Measurements from ENCODE around the gene OR1E1.
"Not testable (repeated sequence)": the region's sequence is repeated elsewhere in the genome, so short reads cannot be mapped to it uniquely, and the experiment has no call there.

OR1E1 gene, protein sequence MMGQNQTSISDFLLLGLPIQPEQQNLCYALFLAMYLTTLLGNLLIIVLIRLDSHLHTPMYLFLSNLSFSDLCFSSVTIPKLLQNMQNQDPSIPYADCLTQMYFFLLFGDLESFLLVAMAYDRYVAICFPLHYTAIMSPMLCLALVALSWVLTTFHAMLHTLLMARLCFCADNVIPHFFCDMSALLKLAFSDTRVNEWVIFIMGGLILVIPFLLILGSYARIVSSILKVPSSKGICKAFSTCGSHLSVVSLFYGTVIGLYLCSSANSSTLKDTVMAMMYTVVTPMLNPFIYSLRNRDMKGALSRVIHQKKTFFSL

DNA sequence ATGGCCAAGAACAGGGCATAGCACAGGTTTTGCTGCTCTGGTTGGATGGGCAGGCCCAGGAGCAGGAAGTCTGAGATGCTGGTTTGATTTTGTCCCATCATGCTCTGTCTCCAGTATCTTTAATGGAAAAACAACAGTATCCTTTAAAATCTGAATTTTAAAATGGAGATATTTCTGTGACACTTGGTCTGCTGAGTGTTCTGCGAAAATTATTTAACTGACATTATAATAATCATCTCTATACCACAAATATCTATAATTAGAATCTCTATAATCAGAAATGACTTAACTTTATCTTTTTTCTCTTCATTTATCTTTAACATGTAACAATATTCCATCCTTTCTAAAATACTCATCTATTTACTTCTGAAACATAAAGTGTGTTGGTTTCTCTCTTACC, at the start of gene OR1E1:
Gene OR1E1 (minus strand): TSS at position 101 of the 400 bp plus-strand sequence. CDS start 0 bp downstream, at position 101.
- DNase-seq: no peak

DNA sequence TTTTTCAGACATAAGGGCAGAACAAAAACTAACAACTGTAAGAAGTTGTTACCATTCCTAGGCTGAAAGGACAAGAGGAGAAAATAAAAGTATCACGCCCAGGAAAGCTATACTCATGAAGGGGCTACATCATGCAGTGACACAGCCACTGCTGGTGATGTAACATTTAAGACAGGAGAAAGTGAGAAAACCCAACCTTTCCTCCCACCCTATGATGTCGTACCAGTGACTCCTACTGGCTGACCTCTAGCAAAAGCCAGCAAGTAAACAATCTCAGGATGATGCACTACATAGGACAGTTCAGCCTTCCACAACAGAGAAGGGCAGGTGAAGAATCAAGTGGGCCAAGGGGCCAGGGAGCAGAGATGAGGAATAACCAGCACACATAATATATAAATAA, 49.4 kb upstream of the OR1E1 start:
- peak in 1 of 56 donors; percentile 1 for DNase-seq

DNA sequence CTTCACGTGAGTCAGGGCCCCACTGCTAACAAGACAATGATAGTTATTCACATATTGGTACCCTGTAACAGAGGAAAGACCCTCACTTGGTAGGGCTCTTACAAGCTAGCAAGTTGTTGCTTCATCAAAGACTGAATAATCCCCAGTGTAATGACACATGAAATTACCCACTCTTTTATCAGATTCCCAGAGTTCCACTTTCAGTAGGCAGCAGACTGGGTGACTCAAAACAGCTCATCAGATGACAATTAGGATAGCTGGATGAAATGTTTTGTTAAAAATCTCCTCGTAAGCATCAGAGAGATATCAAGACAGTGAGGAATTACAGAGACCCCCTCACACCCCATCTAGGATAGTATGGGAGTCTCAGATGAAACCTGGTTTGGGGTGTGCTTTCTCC, 42.2 kb upstream of the OR1E1 start:
- DNase-seq: no peak

DNA sequence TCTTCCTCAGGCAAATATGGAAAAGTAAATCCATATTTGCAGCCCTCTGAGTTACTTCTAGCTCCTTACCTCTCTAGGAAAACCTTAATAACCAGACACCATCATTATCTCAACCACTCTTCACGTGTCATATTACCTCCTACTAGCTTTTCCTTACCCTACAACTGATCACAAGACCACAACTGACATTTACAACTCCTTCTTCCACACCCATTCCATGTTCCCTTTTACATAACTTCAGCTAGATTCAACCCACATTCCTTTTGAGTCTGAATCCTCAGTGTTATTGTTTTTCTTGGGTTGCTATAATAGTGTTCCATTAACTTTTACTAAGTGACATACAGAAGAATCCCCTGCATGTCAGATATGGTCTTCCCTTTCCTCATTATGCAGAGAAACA, 40.2 kb upstream of the OR1E1 start:
- no peak for DNase-seq

DNA sequence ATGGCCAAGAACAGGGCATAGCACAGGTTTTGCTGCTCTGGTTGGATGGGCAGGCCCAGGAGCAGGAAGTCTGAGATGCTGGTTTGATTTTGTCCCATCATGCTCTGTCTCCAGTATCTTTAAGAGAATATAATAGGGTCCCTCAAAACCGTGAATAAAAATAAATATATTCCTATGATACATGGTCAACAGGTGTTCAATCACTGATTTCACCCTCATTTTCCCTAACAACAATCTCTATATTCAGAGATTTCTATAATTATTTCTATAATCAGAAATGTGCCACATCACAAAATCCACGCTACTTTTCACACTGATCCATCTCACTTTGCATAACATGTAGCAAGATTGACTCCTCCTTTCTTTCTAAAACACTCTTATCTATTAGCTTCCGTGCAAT, 35.5 kb upstream of the OR1E1 start, which contains the start of gene OR1E2:
Gene OR1E2 (minus strand): TSS at position 101 of the 400 bp plus-strand sequence. CDS start 0 bp downstream, at position 101.
- no peak for DNase-seq

DNA sequence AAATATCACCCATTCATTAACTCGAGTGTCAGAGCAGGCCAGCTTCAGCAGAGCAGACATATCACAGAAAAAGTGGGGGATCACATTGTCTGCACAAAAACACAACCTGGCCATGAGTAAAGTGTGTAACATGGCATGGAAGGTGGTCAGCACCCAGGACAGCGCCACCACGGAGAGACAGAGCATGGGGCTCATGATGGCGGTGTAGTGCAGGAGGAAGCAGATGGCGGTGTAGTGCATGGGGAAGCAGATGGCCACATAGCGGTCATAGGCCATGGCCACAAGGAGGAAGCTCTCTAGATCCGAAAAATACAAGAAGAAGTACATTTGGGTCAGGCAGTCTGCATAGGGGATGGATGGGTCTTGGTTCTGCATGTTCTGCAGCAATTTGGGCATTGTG, 35.0 kb upstream of the OR1E1 start:
- peak in 5 of 56 donors; percentile 1 to 22 (median 6) for DNase-seq

DNA sequence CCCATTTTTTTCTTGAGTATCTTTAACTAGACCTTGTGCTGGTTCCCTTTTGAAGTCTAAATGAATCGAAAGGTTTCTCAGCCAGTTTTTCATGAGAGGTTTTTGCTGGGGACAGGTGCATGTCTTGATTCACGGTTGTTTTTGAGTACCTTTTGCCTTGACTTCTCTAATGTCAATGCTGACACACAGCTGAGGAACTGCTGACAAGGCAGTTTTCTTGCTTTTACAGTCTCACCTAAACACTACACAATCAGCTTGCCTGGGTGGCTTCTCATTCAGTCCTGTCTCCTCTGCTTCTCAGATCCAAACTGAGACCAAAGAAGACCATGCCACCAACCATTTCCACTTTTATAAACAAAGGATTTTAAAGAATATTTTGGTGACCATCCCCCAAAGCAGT, 20.0 kb upstream of the OR1E1 start:
- DNase-seq: no peak

DNA sequence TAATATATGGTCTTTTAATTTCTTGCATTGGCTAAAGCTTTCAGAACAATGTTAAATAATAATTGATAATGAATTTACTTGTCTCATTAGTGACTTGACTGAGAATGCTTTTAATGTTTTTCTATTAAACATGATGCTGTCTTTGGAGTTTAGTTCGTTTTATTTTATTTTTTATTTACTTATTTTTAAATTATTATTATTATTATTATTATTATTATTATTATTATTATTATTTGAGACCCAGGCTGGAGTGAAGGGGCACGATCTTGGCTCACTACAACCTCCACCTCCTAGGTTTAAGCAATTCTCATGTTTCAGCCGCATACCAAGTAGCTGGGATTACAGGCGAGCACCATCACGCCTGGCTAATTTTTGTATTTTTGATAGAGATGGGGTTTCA, 17.4 kb upstream of the OR1E1 start:
- no peak for DNase-seq

DNA sequence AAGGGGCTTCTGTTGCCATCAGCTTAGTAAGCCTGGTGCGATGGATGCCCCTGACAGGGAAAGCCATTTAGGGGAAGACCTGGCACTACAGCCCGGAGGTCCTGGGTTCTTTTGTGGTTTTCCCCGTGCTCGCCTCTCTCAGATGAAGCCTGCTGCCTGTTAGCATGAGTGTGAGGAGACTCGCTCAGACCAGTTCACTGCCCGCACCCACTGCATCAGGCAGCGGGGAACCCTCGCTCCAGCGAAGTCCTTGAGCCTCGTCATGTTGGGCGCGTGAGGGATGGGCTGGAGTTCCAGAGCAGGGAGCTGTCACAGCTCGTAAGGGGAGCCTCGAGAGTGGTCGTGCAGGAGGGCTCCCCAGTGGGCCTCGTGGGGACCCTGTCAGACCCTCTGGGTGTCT, 14.0 kb upstream of the OR1E1 start:
- DNase-seq: not testable (repeated sequence)

DNA sequence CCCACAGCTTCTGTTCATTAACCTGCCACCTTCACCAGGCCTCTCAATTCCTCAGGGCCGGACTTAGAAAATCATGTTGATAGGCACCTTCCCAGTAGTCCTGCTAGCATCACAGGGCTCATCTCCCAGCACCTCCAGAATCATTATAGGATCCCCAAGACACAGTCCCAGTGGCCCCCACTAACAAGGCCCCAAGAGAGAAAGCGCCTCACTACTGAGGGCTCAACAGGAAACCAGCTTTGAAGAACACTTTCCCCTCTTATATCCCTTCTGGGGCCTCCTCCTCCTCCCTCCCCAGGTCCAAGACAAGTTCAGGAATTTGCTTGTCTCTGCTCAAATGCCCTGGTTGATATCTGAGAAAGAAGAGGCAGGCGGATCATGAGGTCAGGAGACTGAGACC, 12.9 kb upstream of the OR1E1 start, which contains the start of gene OR3A3:
Gene OR3A3 (plus strand): TSS at position 301 of the 400 bp plus-strand sequence.
- DNase-seq: no peak

DNA sequence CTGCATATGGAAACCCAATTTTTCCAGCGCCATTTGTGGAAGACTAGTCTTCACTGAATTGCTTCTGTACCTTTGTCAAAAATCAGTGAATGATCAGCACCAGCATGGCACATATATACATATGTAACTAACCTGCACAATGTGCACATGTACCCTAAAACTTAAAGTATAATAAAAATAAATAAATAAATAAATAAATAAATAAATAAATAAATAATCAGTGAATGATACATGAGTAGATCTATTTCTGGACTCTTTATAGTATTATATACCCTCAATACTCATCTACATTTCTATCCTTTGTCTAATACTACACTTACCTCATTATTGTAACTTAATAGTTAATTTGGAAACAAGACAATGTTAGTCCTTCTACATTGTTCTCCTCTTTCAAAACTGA, 5.6 kb upstream of the OR1E1 start:
- DNase-seq: not testable (repeated sequence)

DNA sequence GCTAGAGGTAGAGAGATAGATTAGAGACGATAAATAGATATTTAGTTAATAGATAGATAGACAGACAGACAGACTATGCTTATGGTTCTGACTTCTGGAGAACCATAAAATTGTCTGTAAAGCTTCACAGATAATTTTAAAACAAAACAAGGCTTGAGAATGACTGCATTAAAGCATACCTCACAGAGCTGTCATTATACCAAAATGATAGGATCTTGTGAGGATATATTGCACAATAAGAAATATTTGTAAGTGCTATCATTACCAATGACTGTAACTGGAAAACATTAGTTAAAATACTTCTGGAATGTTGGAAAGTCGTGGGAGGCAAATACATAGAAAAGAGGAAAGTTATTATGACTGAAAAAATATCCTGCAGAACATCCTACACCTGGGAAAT, 3.6 kb upstream of the OR1E1 start:
- DNase-seq: no peak

DNA sequence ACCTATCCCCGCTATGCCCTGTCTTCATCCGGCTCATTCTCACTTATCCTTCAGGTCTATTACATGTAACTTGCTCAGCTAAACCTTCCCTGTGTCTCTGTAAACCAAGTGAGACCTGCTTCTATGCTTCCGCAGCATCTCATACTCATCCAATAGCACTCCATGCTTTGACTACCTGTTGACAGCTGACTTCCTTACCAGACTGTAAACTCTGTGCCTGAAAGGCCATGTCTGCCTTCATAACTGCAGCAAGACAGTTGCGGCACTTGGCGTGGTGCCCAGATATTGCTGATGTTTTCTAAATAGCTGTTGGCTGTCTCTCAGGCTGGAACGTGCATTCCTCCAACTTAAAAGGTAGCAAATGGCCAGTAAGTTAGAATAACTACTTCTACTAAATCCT, 1.8 kb upstream of the OR1E1 start:
- DNase-seq: no peak

DNA sequence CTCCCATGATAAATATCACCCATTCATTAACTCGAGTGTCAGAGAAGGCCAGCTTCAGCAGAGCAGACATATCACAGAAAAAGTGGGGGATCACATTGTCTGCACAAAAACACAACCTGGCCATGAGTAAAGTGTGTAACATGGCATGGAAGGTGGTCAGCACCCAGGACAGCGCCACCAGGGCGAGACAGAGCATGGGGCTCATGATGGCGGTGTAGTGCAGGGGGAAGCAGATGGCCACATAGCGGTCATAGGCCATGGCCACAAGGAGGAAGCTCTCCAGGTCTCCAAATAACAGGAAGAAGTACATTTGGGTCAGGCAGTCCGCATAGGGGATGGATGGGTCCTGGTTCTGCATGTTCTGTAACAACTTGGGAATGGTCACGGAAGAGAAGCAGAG, 409 bp downstream of the OR1E1 start:
- DNase-seq: not testable (repeated sequence)

DNA sequence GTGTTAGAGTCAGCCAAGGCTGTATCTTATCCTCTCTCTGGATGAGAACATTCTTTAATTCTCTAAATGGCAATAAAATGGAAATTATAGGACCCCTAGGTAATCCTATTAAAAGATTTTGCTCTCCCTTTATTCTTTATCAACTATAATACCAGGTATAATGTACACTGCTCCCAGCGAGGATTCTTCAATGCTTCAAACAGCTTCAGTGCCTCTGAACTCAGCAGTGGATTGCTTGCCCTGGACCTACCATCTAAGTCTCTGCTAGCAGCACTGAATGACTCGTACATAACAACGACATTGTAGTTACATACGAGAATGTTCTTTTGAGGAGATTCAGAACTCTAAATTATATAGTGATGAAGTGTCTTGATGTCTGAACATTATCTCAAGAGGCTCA, 8.4 kb downstream of the OR1E1 start:
- DNase-seq: no peak

DNA sequence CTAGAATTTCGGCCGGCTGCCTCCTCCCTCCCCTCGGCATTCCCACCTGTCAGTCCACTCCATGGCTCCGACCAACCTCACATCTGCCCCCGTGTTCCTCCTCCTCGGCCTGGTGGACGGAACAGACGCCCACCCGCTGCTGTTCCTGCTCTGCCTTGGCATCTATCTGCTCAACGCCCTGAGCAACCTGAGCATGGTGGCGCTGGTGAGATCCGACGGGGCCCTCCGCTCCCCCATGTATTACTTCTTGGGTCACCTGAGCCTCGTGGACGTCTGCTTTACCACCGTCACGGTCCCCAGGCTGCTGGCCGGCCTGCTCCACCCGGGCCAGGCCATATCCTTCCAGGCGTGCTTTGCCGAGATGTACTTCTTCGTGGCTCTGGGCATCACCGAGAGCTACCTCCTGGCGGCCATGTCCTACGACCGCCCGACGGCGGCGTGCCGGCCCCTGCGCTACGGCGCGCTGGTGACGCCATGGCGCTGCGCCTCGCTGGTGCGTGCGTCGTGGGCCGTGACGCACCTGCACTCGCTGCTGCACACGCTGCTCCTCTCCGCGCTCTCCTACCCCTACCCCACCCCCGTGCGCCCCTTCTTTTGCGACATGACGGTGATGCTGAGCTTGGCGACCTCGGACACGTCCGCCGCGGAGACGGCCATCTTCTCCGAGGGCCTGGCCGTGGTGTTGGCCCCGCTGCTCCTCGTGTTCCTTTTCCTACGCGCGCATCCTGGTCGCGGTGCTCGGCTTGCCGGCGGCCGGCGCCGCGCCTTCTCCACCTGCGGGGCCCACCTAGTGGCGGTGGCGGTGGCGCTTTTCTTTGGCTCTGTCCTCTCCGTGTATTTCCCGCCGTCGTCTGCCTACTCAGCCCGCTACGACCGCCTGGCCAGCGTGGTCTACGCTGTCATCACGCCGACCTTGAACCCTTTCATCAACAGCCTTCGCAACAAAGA, 12.1 kb downstream of the OR1E1 start, which contains the start of gene OR3A2:
Gene OR3A2 (minus strand): TSS at position 440 of the 948 bp plus-strand sequence.
- DNase-seq: peak in 2 of 56 donors; percentile 1 to 5

DNA sequence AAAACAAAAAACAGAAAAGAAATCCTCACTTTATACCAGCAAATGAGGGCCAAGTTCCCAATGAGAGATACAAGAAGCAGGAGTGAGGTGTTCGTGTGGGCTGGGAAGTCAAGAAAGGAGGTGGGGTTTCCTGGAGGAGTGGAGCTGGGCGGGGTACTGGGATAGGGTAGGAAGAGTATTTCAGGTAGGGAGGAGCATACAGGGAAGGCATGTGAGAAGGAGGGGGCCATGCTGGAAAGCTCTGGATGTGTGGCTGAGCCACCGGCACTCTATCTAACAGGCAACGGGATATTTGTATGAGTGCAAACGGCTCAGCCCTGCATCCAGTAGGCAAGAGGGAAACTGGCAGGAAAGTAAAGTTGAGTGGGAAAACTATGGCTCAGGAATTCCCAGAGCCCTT, 16.3 kb downstream of the OR1E1 start:
- DNase-seq: no peak

DNA sequence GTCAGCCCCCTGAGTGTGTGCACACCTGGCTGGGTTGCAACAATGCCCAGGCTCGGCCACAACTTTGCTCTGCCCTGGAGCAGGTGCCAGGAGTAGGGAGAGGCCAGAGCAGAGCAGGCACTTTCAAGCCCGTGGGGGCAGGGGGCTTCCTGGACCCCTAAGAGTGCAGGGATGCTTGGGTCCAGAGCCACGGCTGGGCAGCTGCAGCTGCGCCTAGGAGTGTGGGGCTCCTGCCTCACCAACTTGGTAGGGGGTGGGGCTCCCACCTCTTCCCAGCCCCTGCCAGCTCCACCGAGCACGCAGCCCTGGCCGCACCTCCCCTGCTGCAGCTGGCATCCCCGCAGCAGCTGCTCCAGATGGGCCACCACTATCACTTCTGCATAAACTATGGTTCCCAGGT, 19.9 kb downstream of the OR1E1 start:
- no peak for DNase-seq

DNA sequence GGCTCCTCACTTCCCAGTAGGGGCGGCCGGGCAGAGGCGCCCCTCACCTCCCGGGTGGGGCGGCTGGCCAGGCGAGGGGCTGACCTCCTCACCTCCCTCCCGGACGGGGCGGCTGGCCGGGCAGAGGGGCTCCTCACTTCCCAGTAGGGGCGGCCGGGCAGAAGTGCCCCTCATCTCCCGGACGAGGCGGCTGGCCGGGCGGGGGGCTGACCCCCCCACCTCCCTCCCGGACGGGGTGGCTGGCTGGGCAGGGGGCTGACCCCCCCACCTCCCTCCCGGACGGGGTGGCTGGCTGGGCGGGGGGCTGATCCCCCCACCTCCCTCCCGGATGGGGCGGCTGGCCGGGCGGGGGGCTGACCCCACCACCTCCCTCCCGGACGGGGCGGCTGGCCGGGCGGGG, 27.0 kb downstream of the OR1E1 start:
- DNase-seq: not testable (repeated sequence)

Measured in amygdala (tissue), 56 donors.